Transverse colon (tissue), 4 donors: ENCODE measurements around the gene ALG8. TPM values are rescaled to one million over a fixed set of nuclear protein-coding genes. Genes with fewer than 3 reads are reported as not detected.
"Not testable (repeated sequence)": the region's sequence is repeated elsewhere in the genome, so short reads cannot be mapped to it uniquely, and the experiment has no call there.

ENCODE experiments used
- DNase-seq: peaks from one replicate; pipeline ENCODE4 v3.0.0-alpha.2; 2019
- H3K27ac ChIP-seq, 4 donors: fragments of 200-600 bp; sonication (generic); 2 replicates each; pipeline ENCODE4 v1.5.1; 2016 to 2018; ENCODE audit warnings: inconsistent platforms in 4 of 4
- H3K27me3 ChIP-seq: fragments of 200-600 bp; sonication (generic); 2 replicates; pipeline ENCODE4 v1.5.1; 2017; ENCODE audit warnings: inconsistent platforms
- H3K36me3 ChIP-seq, 4 donors: fragments of 200-600 bp; sonication (generic); 2 replicates each; pipeline ENCODE4 v1.5.1; 2017 to 2019; ENCODE audit warnings: inconsistent platforms in 4 of 4
- H3K4me1 ChIP-seq, 4 donors: fragments of 200-600 bp; sonication (generic); 2 replicates each; pipeline ENCODE4 v1.5.1; 2017 to 2020; ENCODE audit warnings: inconsistent platforms in 4 of 4
- H3K4me3 ChIP-seq, 4 donors: fragments of 200-600 bp; sonication (generic); 1 replicate in 1 of 4; 2 replicates in 3 of 4; pipeline versions ENCODE4 v1.5.1 to v1.6.1; 2017 to 2019; ENCODE audit warnings: inconsistent platforms in 4 of 4
- H3K9me3 ChIP-seq, 2 donors: fragments of 200-600 bp; sonication (generic); 2 replicates each; pipeline ENCODE4 v1.5.1; 2017 to 2019; ENCODE audit warnings: inconsistent platforms in 2 of 2
- CTCF ChIP-seq, 5 experiments: fragments of 200-600 bp in 3 of 5; fragments of 450-650 bp in 2 of 5; sonication (generic) in 3 of 5; IDR thresholded peaks; 1 replicate in 2 of 5; 2 replicates in 3 of 5; pipeline ENCODE4 v1.5.1; 2016 to 2017; ENCODE audit warnings: antibody characterized with exemption in 5 of 5, inconsistent platforms in 3 of 5, mild to moderate bottlenecking in 2 of 5, moderate library complexity in 1 of 5
- EP300 ChIP-seq: sonication (generic); formaldehyde crosslinking; IDR thresholded peaks from one replicate; pipeline ENCODE4 v1.6.1; 2017; ENCODE audit warnings: antibody characterized with exemption, low read depth
- POLR2A ChIP-seq: fragments of 450-650 bp; IDR thresholded peaks from one replicate; pipeline ENCODE4 v1.6.1; 2016; ENCODE audit warnings: antibody characterized with exemption, mild to moderate bottlenecking, moderate library complexity
- POLR2AphosphoS5 ChIP-seq, 3 donors: sonication (generic); formaldehyde crosslinking; IDR thresholded peaks; one replicate each; pipeline ENCODE4 v1.6.1; 2016; ENCODE audit warnings: antibody characterized with exemption in 3 of 3
- WGBS, 2 donors: methylation state at CpG; one replicate each; pipeline ENCODE4 v1.1.5; 2018; ENCODE audit warnings: low coverage in 1 of 2; 5-methylcytosine and 5-hydroxymethylcytosine counted together
- in situ Hi-C, 4 donors: fragments of 200-750 bp; cut with MboI; loops; one replicate each; pipeline versions ENCODE4 v1.15.0 to v1.15.1; 2017; ENCODE audit warnings: low sequenced_read_pairs in 3 of 4, low pct_ligation_motif_present in 1 of 4, low pct_unique_long_range_greater_than_20kb in 1 of 4
- intact Hi-C: fragments of 100-400 bp; cut with DNase I; formaldehyde crosslinking; loops from one replicate; pipeline ENCODE4 v1.15.1; 2023; ENCODE audit warnings: low total_unique reads
- total RNA-seq, 4 donors: library from RNA; depleted of rRNA; stranded (reverse); fragments of >200 nt; gene quantifications; one replicate each; pipeline ENCODE4 v1.1.0, GENCODE V29; 2016

The ALG8 gene
- total RNA-seq, 4 donors from 2014 or later = 4.9 to 28.9 (median 14.5) TPM

DNA sequence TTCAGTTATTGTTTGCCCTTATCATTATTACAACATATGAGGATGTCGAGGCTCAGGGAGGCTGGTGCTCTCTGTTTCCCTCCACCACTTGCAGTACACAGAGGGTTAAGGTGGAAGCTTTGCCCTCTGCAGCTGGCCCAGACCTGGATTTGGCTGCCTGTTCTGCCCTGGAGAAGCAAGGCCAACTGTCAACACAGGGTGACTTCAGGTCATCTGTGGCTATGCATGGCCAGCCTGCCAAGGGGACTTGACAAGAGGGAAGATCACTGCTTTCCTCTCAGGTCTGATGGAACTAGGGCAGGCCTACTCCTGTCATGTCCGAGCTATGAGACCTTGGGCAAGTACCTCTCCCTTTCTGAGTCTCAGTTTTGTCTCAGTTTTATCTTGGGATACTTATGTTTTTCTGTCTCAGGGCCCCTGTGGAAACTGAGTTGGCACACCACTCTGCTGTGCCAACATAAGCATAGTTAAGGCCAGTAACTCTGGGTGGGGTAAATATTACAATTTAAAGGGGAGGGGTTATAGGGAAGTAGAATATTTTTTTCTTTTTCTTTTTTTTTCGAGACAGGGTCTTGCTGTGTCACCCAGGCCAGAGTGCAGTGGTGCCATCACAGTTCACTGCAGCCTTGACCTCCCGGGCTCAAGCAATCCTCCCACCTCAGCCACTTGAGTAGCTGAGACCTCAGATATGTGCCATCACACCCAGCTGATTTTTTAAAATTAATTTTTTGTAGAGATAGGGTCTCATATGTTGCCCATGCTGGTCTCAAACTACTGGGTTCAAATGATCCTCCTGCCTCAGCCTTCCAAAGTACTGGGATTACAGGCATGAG is 78.1 kb downstream of the ALG8 start:
- in situ Hi-C loops (no loop called here), intact Hi-C loops (no loop called here)
- no peak for DNase-seq
- H3K9me3 ChIP-seq = no peaks in the 10 kb centered on the region
- 74 to 75% methylated on average over 1 to 4 of the region's 4 CpGs for WGBS, 2 donors
- H3K4me3 ChIP-seq = no peak overlapping the region
- TF ChIP-seq EP300 (no peak), POLR2AphosphoS5 (IDR thresholded peaks at IDR 0.05) (no peak)
- H3K27me3 ChIP-seq = no peaks in the 10 kb centered on the region
- no peaks in the 10 kb centered on the region for H3K36me3 ChIP-seq
- H3K4me1 ChIP-seq = no peaks in the 10 kb centered on the region
- H3K27ac ChIP-seq = no peak overlapping the region

GRCh38 chr11:78060533-78060932 is 78.9 kb downstream of the ALG8 start:
- in situ Hi-C loops = no loop called here
- Histone ChIP-seq H3K36me3 (no peaks in the 10 kb centered on the region), H3K4me3 (no peak overlapping the region), H3K27ac (no peak overlapping the region), H3K27me3 (no peaks in the 10 kb centered on the region), H3K4me1 (no peaks in the 10 kb centered on the region), H3K9me3 (no peaks in the 10 kb centered on the region)
- no peak for DNase-seq
- WGBS, 2 donors = 95 to 100% methylated on average over 2 to 8 of the region's 8 CpGs
- intact Hi-C loops = no loop called here
- TF ChIP-seq POLR2AphosphoS5 (IDR thresholded peaks at IDR 0.05) (no peak), CTCF (IDR thresholded peaks at IDR 0.05) (no peak), EP300 (no peak), POLR2A (no peak)

GRCh38 chr11:78059749-78060328 is 79.6 kb downstream of the ALG8 start:
- intact Hi-C loops, H3K27me3 ChIP-seq, H3K9me3 ChIP-seq, DNase-seq, H3K36me3 ChIP-seq, in situ Hi-C loops, H3K27ac ChIP-seq, H3K4me3 ChIP-seq, H3K4me1 ChIP-seq: not testable (repeated sequence)
- WGBS, 2 donors = 84 to 96% methylated on average over 7 to 9 of the region's 9 CpGs

DNA sequence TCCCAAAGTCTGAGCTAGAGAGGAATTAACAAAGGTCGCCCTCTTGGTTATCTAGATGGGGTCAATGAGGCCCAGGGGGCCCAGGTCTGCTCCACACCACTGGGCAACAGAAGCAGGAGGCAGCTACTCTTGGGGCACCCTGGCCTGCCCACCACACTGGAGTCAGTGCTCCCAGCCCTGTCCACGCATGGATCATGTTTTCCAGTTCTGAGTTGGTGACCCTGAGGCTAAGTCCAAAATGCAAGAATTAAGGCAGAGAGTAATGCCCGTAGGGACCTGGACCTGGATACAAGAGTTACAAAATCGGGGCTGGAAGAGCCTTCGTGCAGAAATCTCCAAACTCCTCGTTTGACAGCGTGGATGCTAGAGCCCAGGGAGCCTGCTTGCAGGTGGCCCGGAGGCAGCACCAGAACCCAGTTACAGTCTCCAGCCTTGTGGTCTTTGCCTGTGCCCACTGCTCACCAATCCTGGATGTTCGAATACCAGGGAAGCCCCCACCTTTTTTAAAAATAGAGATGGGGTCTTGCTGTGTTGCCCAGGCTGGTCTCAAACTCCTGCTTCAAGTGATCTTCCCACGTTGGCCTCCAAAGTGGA is 81.9 kb downstream of the ALG8 start:
- WGBS, 2 donors = 82 to 84% methylated on average over 6 to 10 of the region's 10 CpGs
- no peaks in the 10 kb centered on the region for H3K4me1 ChIP-seq
- no peaks in the 10 kb centered on the region for H3K9me3 ChIP-seq
- in situ Hi-C loops (no loop called here), intact Hi-C loops (no loop called here)
- no peak for DNase-seq
- no peaks in the 10 kb centered on the region for H3K36me3 ChIP-seq
- H3K27me3 ChIP-seq = no peaks in the 10 kb centered on the region
- no peak for TF ChIP-seq POLR2A
- H3K4me3 ChIP-seq = no peak overlapping the region
- H3K27ac ChIP-seq = no peak overlapping the region

- no peaks in the 10 kb centered on the region for H3K9me3 ChIP-seq
- in situ Hi-C loops (no loop called here), intact Hi-C loops (no loop called here)
- H3K27me3 ChIP-seq = no peaks in the 10 kb centered on the region
- H3K36me3 ChIP-seq = no peaks in the 10 kb centered on the region
- no peak overlapping the region for H3K27ac ChIP-seq
- no peak overlapping the region for H3K4me3 ChIP-seq
- TF ChIP-seq CTCF (IDR thresholded peaks at IDR 0.05) (no peak), POLR2AphosphoS5 (IDR thresholded peaks at IDR 0.05) (no peak), EP300 (no peak), POLR2A (no peak)
- 83% methylated on average over 3 of the region's 3 CpGs; no CpG with 5 or more reads in 1 of the 2 donors for WGBS, 2 donors
- H3K4me1 ChIP-seq = no peaks in the 10 kb centered on the region
- no peak for DNase-seq
Measured at GRCh38 chr11:78056093-78056492, 83.3 kb downstream of the ALG8 start.
